Right lobe of liver (tissue), 6 donors: ENCODE measurements around the gene TBC1D5. TPM values are rescaled to one million over a fixed set of nuclear protein-coding genes. Genes with fewer than 3 reads are reported as not detected.

Source experiments
- ATAC-seq, 4 donors: fragments of 200-7000 bp; cut with Tn5 transposase; one replicate each; pipeline ENCODE4 v1.9.1; 2020; ENCODE audit warnings: mild to moderate bottlenecking in 4 of 4, moderate library complexity in 4 of 4
- DNase-seq, 3 donors: peaks; one replicate each; pipeline ENCODE4 v3.0.0-alpha.2; 2020
- H3K27ac ChIP-seq, 3 donors: fragments of 200-600 bp; one replicate each; pipeline ENCODE4 v1.8.0; 2022
- H3K27me3 ChIP-seq, 2 donors: fragments of 200-600 bp; one replicate each; pipeline ENCODE4 v1.8.0; 2022
- H3K36me3 ChIP-seq, 4 donors: fragments of 200-600 bp; sonication (generic) in 1 of 4; one replicate each; pipeline versions ENCODE4 v1.5.1 to v1.8.0; 2017 to 2022; ENCODE audit warnings: control low read depth in 1 of 4
- H3K4me1 ChIP-seq, 4 donors: fragments of 200-600 bp; sonication (generic) in 1 of 4; one replicate each; pipeline versions ENCODE4 v1.5.1 to v1.8.0; 2017 to 2022; ENCODE audit warnings: control low read depth in 1 of 4
- H3K4me3 ChIP-seq, 3 donors: fragments of 200-600 bp; one replicate each; pipeline ENCODE4 v1.8.0; 2022
- H3K9me3 ChIP-seq, 4 donors: fragments of 200-600 bp; sonication (generic) in 1 of 4; one replicate each; pipeline versions ENCODE4 v1.5.1 to v1.8.0; 2017 to 2022; ENCODE audit warnings: control low read depth in 1 of 4
- POLR2A ChIP-seq: fragments of 450-650 bp; IDR thresholded peaks from one replicate; pipeline ENCODE4 v1.6.1; 2017; ENCODE audit warnings: antibody characterized with exemption, mild to moderate bottlenecking
- WGBS: methylation state at CpG from one replicate; pipeline ENCODE4 v1.1.6; 2018; ENCODE audit warnings: low coverage, low lambda C conversion rate; ENCODE audit not compliant: insufficient coverage; ENCODE audit errors: missing lambda C conversion rate; 5-methylcytosine and 5-hydroxymethylcytosine counted together
- intact Hi-C, 2 donors: fragments of 100-400 bp; cut with DNase I; formaldehyde crosslinking; loops; one replicate each; pipeline versions ENCODE4 v1.11.2 to v1.14.1; 2022
- total RNA-seq, 6 experiments: library from RNA; depleted of rRNA in 2 of 6; stranded (reverse); fragments of >200 nt in 2 of 6; fragmentation: NEBNext Ultra II Directional in 3 of 6; extraction: Animal tissue kit (Norgen Biotek cat#: 25700) in 3 of 6; gene quantifications; one replicate each; pipeline versions ENCODE4 v1.1.0 to v1.2.4, GENCODE V29; 2016 to 2023
- TF ChIP-seq, protein P1 (sequence below), 4 donors: fragments of 200-600 bp in 3 of 4; fragments of 450-650 bp in 1 of 4; IDR thresholded peaks; one replicate each; pipeline versions ENCODE4 v1.5.1 to v1.8.0; 2016 to 2022; ENCODE audit warnings: antibody characterized with exemption in 4 of 4, mild to moderate bottlenecking in 2 of 4
- donor health status: DM: no; HTN: yes; CAD: no.
- donor health status: DM: no; HTN: no; CAD: no.
- donor health status: DM: no; HTN: no; CAD: no.
- donor health status: DM: no; HTN: yes; CAD: no.
- donor health status: DM: no; HTN: yes; CAD: no.

Gene TBC1D5
- total RNA-seq, 6 experiments from 2014 or later, result 21.5 to 33.4 (median 27.7) TPM

- no peaks in the 10 kb centered on the region for H3K27me3 ChIP-seq
- H3K4me1 ChIP-seq, result peaks cover 0 to 11% (median 0%) of the 10 kb centered on the region in 4 donors
- H3K27ac ChIP-seq, result no peak overlapping the region
- no peak for TF ChIP-seq POLR2A
- TF ChIP-seq, protein P1, sequence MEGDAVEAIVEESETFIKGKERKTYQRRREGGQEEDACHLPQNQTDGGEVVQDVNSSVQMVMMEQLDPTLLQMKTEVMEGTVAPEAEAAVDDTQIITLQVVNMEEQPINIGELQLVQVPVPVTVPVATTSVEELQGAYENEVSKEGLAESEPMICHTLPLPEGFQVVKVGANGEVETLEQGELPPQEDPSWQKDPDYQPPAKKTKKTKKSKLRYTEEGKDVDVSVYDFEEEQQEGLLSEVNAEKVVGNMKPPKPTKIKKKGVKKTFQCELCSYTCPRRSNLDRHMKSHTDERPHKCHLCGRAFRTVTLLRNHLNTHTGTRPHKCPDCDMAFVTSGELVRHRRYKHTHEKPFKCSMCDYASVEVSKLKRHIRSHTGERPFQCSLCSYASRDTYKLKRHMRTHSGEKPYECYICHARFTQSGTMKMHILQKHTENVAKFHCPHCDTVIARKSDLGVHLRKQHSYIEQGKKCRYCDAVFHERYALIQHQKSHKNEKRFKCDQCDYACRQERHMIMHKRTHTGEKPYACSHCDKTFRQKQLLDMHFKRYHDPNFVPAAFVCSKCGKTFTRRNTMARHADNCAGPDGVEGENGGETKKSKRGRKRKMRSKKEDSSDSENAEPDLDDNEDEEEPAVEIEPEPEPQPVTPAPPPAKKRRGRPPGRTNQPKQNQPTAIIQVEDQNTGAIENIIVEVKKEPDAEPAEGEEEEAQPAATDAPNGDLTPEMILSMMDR (IDR thresholded peaks at IDR 0.05), result no peak
- no peak for ATAC-seq
- H3K36me3 ChIP-seq, result no peaks in the 10 kb centered on the region
- WGBS, result 67% methylated on average over 4 of the region's 4 CpGs
- intact Hi-C loops, result no loop called here
- H3K4me3 ChIP-seq, result no peak overlapping the region
- DNase-seq, result no peak
- no peaks in the 10 kb centered on the region for H3K9me3 ChIP-seq
These were observed 318.5 kb downstream of the TBC1D5 start for GRCh38 chr3:17423786-17424536.

GRCh38 chr3:17422636-17423035 is 319.8 kb downstream of the TBC1D5 start:
- TF ChIP-seq, protein P1 (IDR thresholded peaks at IDR 0.05), result no peak
- TF ChIP-seq POLR2A, result no peak
- no peaks in the 10 kb centered on the region for H3K36me3 ChIP-seq
- intact Hi-C loops, result no loop called here

GRCh38 chr3:17420668-17421067 is 321.8 kb downstream of the TBC1D5 start:
- no peak for DNase-seq

More at GRCh38 chr3:17422636-17423035, 319.8 kb downstream of the TBC1D5 start:
- WGBS, result 89% methylated on average over 2 of the region's 2 CpGs
- no peak overlapping the region for H3K4me3 ChIP-seq
- ATAC-seq (no peak), DNase-seq (no peak)
- no peaks in the 10 kb centered on the region for H3K27me3 ChIP-seq
- H3K4me1 ChIP-seq, result peaks cover 0 to 11% (median 0%) of the 10 kb centered on the region in 4 donors
- H3K9me3 ChIP-seq, result no peaks in the 10 kb centered on the region
- H3K27ac ChIP-seq, result no peak overlapping the region

DNA sequence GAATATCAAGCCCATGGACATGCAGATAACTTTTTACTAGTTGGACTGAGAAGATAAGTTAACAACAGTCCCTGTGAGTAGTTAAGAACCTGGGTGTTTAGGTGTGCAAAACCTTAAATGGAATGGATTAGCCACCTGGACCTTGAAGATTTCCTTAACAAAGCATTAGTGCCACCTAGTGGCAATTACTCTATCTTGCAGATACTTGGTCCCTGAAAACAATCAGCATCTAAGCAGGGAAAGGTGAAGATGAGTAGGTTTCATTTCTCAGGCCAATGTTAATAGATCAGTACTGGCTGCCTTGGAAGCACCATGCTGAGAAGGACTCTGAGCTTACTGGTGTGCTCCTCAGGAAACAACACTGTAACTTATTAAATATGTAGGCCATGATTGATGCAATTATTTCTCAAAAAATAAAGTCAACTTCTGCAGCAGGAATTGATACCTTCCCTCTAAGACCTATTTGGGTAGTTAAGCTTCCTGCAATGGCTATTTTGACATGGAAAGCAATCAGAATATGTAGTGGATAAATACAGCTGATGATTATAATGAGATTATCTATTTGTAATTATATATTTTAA is 329.4 kb downstream of the TBC1D5 start:
- TF ChIP-seq, protein P1 (IDR thresholded peaks at IDR 0.05), result peak; percentile 77 to 89 (median 80)
- no peak for TF ChIP-seq POLR2A
- Histone ChIP-seq H3K9me3 (no peaks in the 10 kb centered on the region), H3K27me3 (no peaks in the 10 kb centered on the region), H3K27ac (no peak overlapping the region), H3K4me1 (no peaks in the 10 kb centered on the region), H3K36me3 (no peaks in the 10 kb centered on the region), H3K4me3 (no peak overlapping the region)
- ATAC-seq (peak; percentile 85 to 93 (median 89)), DNase-seq (no peak)
- intact Hi-C loops, result loop anchor here (5.0 to 10.0 kb wide), 2 partner anchors 148 to 156 kb away; no protein-coding TSS in a partner anchor

More at GRCh38 chr3:17420668-17421067, 321.8 kb downstream of the TBC1D5 start:
- intact Hi-C loops, result no loop called here
- ATAC-seq, result peak; percentile 83 to 98 (median 94)
- Histone ChIP-seq H3K36me3 (no peaks in the 10 kb centered on the region), H3K4me3 (no peak overlapping the region), H3K27me3 (no peaks in the 10 kb centered on the region), H3K9me3 (no peaks in the 10 kb centered on the region), H3K27ac (no peak overlapping the region), H3K4me1 (peaks cover 0 to 11% (median 0%) of the 10 kb centered on the region in 4 donors)
- 17% methylated on average over 1 of the region's 1 CpG for WGBS
- TF ChIP-seq, protein P1 (IDR thresholded peaks at IDR 0.05), result no peak
- TF ChIP-seq POLR2A, result no peak
